ENCODE measurements around the gene KIAA1217.

KIAA1217 gene

DNA sequence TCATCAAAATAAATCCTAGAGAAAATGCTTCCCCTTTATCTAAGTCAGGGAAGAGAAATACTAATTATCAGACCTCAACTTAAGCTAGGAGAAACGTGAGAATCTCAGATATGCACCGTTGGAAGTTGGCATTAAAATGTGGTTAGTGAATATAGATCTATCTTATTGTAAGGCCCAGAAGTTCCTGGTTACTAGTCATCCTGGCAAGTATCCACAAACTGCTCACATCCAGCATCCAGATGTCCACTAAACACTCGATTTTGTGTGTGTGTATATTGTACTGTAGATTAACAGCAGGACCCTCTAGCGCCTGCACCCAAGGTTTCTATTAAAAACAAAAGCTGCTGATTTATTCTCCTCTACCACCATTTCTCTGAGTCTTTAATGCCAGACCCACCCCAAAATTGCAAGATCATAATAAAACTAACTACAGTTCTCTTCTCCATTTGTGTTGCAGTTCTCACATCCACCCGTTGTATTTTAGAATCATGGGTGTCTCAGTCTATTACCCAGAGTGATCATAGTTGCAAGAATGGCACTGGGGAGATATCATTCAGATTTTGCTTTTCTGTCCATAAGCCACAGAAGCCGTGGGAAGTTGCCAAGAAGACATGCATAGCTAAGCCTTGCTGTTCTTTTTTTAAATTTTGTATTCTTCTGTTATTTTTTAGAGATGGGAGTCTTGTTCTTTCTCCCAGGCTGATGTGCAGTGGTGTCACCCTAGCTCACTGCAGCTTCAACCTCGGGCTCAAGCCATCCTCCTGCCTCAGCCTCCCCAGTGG lies 165.4 kb downstream of the KIAA1217 start:
- FAIRE-seq, result no peak

DNA sequence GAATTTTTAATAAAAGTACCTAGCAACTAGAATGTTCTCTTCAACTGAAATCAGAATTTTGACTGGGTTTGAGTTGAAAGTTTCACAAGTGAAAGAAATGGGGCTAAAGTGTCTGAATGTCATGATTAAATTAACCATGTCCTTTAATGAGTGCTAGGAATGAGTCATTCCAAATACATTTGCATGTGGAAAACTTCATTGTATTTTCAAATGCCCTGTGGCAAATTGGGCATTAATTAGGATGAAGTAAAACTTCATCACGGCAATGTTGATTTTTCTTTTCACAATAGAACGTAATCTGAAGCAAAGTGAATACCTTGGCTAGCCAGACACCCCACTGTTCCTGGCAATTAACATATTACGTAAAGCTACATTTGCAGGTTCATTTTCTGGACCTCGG lies 166.6 kb downstream of the KIAA1217 start:
- no peak for FAIRE-seq

DNA sequence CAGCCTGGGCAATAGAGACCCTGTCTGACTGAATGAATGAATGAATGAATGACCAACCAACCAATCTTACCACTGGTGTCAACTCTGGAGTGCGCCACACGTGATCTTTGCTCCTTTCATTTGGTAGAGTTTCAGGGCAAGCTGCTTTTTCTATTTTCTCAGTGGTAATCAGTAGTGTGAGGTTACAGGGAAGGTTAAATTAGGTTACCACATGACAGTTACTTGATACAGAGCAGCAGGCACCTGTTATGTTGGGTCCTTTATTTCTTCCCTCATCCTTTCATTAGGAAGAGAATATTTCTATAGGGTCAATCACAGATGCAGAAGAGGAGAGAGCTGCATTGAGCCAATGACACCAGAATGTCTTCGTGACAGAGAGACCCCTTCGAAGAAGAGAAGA lies 167.8 kb downstream of the KIAA1217 start:
- FAIRE-seq, result no peak

DNA sequence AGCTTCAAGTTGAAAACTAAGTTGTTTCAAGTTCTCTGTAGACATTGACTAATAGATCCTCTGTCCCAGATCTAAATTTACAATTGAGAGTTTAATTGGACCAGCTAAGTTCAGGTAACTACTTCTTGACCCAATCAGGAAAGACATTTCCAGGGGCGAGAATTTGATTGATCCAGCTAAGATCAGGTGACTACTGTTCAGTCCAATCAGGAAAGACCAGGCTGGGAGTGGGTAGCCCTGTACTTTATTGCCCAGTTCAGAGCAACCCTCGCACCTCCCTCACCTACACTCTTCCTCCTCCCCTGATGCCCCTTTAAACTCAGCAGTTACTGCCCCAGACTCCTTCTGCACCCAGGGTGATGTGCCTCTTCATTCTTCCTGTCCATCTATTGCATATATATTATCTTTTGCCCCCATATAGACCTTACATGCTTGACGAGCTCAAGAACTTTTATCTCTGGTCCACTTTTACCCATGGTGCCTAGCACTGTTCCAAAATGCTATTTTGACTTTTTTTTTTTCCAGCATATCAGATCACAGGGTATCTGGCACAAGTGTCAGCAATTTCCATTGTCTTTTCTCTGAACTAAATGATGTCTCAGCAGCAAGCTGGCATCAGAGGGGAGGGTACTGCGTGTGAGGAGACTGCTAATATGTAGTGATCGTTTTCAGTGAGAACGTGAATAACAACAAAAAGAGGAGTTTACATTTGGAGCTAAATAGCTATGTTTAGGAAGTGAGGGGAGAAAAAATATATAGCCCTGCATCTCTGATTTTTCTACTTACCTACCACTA lies 169.4 kb downstream of the KIAA1217 start:
- no peak for FAIRE-seq

DNA sequence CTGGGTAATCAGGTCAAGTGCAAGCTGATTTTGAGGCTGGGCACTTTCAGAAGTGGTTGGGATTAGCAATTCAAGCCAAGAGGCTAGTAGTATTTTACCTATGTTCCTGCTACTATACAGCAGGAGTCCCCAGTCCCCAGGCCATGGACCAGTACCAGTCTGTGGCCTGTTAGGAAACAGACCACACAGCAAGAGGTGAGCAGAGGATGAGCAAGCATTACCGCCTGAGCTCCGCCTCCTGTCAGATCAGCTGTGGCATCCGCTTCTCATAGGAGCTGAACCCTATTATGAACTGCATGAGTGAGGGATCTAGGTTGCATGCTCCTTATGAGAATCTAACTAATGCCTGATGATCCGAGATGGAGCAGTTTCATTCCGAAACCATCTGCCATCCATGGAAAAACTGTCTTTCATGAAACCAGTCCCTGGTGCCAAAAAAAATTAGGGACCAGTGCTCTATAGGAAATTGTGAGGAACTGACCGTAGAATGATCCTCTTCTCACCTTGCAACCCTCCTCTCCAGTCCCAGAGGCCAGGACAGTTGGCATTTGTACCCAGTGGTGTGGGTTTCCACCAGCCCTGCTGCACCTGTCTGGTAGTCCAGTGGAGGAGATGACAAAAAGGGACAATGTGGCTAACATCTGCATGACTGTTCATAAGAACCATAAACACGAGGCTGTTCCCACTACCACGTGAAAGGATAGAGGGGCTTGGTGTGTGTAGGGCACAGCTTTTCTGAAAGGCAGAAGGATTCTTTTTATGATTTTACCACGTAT lies 172.5 kb downstream of the KIAA1217 start:
- no peak for FAIRE-seq

DNA sequence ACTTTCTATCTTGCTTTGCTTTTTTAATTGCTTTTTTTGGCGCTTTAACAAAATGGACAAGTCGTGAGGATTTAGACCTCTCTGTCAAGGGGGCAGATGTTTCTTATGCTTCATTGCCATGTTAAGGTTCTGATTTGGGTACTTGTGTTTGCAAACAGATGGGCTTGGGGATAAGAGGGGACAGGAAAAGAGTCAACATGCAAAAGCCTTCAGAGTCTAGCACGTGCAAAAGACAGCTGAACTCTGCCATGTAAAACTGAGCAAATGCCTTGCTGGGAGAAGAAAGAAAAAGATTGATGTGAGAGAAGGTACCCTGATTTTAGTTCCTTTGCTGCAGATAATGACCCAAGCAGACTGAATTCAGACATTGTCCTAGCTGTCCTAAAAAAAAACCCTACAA lies 173.1 kb downstream of the KIAA1217 start:
- FAIRE-seq, result no peak

DNA sequence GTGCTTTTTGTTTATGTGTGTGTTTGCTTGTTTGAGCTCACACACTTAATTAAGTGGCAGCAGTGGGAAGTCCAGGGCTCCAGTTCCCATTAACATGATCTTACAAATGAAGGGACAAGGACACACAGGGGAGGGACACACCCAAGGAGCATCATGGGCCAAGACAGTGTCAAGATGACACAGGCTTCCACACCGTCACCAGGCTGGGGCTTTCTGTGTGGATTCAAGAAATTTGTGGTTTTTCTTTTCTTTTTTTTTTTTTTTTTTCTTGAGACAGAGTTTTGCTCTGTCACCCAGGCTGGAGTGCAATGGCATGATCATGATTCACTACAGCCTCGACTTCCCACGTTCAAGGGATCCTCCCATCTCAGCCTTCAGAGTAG lies 173.6 kb downstream of the KIAA1217 start:
- no peak for FAIRE-seq

DNA sequence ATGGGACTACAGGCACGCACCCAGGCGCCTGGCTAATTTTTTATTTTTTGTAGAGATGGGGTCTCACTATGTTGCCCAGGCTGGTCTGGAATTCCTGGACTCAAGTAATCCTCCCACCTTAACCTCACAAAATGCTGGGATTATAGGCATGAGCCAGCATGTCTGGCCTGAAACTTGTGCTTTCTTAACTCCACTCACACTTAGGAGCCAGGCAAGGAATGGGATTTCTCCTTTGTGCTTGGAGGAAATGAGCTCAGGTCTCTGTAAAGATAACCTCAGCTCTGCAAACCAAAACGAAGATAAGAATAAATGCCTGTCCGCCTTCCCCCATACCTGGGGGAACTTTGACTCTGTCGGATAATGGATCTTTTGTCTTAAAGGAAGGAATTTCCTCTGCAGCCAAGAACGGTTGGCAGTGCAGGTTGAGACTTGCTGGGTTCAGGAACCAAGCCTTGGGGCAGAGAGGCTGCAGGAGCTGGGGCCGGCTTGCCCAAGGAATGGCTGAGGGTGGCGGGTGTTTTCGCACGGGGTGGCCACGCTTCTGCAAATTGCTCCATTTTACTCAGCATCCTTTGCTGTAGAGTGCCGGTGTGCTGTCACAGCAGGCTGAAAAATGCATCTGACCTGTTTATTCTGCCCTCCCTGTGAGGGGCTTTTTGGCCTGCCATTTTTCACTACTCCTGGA lies 174.2 kb downstream of the KIAA1217 start:
- no peak for FAIRE-seq

DNA sequence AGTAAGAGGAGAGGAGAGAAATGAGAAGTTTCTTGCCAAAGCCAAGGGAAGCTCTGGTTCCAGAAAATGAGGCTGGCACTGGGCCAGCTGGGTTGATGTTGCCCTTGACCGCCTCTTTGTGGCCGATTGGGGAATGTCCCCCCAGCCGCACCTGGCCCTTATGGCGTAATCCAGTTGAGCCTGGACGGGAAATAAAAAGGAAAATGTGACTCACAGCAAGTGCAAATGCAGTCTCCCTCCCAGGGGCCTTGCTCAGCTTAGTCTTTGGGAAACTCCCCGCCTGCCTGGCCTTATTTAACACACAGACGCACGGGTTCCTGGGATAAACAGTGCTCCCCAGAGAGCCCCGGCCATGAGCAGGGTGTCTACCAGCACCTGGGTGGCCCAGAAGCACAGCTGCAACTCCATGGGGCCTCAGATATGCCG lies 174.8 kb downstream of the KIAA1217 start:
- no peak for FAIRE-seq

DNA sequence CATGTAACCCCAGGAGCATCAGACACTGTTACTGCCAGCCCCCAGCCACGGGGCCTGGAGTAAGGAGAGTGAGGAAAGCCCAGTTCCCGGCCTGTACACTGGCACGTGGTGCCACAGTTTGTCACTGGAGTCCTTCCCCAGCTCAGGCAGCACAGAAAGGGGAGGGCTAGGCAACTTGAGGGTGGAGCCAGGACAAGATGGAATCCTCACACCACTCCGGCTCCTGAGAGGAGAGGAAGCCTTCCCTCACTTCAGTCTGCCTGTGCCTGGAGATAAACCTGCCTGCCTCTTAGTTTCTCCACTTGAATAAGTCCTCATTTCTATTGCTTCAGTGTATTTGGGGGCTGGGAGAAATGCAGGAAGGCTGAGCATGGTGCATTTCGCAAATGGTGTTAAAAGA lies 176.0 kb downstream of the KIAA1217 start:
- no peak for FAIRE-seq

DNA sequence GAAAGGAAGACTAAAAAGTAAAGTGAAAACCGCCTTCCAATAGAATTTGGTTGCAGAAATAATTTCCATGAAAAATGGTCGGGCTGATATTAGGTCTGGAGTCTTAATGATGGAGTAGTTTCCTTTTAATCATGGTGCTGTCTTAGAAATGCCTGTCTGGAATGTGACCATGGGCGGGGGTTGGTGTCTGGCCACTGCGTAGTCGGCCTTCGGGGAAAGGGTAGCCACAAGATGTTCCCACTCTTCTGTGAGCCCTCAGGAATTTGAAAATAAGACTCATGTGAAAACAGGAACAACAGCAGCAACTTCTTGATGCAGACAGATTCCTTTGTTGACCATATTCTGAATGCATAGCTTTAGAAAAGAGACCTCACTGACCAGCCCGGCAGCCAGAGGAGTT lies 176.8 kb downstream of the KIAA1217 start:
- no peak for FAIRE-seq

DNA sequence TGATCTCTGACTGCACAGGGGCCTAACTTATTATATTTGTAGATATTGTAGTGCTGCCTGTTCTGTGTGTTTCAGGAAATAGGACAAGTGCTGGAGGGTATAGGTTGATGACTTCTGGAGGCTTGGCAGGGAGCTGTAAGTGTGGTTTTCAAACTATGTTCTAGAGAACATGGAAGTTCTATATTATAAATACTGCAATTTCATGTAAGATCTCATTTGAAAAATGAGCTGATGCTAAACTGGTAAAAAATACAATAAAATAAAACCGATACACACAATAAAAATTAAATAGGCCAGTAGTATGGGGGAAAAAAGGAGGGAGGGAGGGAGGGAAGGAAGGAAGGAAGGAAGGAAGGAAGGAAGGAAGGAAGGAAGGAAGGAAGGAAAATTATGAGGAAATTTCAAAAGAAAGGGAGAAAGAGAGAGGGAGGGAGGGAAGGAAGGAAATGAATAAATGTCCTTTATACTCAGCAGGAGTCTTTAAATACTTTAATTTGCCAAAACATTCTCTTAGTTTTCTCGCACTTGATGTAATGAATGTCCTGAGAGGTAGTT lies 181.3 kb downstream of the KIAA1217 start:
- no peak for FAIRE-seq

DNA sequence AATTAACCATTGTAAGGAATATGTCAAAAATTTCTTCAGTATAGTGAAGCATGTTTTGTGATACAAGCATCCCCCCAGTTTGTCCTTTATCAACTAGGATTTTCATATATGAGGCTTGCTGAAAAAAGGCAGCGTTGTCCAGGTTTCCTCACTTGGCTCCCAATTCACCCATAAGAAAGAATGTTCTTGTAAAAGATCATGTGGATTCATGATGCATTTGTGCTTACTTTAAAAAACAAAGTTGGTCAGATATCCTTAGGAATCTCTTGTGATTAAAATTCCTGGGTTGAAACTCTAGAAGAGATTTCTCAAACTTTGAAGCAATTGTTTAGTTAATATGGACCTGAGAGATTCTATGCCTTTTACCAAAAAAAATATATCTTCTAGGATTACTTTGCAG lies 181.8 kb downstream of the KIAA1217 start:
- no peak for FAIRE-seq

DNA sequence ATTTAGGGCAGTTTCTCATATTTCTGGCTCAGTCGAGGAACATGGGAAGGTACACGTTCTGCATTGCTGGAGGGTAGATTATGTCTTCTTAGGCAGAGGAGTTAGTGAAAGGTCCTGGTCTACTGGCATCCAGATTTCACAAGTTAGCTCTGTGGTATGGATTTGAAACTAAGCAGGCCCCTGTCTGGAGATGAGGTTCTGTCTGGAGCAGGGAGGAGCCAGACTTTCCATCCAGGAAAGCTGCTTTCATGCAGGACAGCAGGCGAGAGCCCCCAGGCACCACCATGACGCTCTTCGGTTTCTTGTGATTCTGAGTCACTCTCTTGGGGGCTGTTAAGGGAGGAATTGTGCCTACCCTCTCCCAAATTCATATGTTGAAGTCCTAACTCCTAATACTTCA lies 184.3 kb downstream of the KIAA1217 start:
- no peak for FAIRE-seq

DNA sequence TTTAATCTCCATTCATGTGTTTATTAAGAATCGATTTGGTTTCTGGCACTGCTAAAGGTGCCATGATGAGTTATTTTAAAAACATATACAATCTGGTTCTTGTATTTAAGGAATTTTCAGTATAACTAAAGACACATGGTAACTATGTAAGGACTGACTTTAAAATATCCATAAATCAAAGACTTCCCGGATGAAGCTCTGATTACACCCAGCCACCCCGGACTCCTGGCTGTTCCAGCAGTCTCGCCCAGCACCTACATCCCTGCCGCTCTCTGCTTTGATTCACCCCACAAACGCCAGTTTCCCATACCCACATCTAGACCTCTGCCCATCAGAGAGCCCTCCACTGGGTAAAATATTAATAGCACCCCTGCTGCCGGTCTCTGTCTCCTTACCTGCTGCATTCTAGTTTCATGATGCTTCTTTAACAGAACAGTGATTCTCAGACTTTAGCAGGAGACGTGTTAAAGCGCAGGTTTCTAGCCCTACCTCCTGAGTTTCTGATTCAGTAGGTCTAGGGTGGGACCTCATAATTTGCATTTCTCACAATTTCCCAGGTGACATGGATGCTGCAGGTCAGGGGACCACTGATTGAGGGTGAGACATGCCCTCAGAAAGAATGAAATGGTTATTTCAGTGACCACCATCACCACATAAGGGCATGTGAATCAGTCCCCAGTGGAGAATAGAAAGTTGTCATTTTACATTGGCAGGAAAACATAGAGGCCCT lies 185.7 kb downstream of the KIAA1217 start:
- no peak for FAIRE-seq

DNA sequence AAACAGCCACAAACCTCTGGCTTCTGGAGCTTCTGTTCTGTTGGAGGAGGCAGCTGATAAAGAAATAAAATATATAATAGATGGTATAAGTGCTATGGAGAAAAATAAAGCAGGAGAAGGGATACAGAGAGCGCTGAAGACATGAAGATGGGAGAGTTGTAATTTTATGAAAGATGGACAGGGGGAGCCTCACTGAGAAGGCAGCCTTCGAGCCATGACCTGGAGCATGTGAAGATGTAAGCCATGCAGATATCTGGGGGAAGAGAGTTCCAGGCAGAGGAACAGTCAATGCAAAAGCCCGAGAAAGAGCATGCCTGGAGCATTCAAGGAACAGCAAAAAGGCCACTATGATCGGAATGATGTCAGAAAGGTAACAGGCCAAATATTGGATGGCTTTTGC lies 187.5 kb downstream of the KIAA1217 start:
- no peak for FAIRE-seq

DNA sequence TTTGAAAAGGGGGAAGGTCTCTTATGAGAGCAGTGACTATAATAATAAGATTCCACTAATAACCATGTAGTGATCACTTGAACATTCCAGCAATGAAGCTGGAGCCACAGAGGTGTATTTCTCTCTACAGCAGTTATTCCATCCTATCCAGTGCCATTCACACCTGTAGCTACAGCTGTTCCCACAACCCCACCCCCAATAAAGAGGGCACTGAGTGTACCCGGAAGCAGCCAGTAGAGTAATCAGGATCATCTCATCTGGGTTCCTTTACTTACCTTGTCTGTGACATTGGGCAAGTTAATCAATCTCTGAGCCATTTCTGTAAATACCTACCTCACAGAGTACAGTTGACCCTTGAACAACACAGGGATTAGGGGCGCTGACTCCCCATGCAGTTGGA lies 188.7 kb downstream of the KIAA1217 start:
- FAIRE-seq, result no peak

DNA sequence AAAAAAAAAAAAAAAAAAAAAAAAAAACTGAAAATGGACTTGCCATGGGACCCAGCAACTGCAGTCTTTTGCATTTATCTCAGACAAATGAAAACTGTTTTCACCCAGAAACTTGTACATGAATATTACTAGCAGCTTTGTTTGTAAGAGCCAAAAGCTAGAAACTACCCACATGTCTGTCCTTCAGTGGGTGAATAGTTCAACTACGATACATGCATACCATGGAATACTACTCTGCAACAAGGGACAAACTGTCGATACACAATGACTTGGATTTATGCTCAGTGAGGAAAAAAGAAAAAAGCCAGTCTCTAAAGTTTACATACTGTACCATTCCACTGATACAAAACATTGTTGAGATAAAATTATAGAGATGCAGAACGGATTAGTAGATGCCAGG lies 195.6 kb downstream of the KIAA1217 start:
- FAIRE-seq, result no peak

DNA sequence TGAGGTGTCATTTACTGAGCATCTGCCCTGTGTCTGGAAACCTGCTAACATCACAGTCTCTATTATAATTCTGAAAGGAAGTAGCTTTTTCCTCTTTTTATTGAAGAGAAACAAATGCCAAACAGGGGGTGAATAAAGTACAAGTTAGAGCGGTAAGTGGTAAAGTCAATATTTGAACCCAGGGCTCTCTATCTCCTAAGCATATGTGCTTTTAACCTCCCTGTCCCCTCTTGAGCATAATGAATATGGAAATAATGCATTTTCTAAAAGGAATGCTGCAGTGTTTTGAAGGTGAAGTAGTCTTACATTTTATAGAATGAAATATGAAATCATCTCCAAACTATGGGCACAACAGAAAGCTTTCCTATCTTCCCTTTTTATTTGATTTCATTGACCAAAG lies 196.7 kb downstream of the KIAA1217 start:
- no peak for FAIRE-seq

DNA sequence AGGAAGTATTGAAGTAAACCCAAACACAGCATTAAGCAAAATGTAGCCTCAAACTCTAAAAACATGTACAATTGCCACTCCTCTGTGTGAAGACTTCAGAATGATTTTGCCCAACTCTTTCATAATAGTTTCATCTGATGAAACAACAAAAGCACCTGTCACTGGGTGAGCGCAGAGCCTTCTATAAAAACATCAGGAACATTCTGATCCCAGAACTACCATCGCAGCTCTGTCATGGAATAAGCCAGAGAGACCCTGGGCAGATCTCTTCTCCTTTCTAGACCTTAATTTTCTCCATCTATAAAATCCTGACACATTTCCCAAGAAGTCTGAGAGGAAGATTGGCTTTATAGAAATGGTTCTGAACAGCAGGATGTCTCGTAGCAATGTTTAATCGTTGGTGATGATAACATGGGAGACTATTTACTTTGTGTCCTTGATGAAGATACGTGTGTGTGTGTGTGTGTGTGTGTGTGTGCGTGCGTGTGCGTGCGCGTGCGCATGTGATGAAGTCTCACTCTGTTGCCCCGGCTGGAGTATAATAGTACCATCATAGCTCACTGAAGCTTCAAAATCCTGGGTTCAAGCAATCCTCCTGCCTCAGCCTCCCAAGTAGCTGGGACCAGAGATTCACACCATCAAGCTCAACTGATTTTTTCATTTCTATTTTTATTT lies 198.0 kb downstream of the KIAA1217 start:
- FAIRE-seq, result no peak

DNA sequence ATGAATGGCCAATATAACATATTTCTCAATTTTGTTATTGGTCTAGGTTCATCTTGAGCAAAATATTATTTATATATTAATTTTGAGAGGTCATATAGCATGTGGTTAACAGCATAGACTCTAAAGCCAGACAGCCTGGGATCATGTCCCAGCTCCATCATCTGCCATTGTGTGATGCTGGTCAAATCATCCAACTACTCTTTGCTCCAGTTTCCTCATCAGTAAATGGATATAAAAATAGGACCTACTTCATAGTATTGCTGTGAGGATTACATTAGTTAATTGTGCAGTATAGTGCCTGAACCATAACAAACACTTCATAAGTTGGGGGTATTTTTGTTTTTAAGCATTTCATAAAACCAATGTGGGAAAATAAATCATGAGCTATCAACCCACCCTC lies 199.0 kb downstream of the KIAA1217 start:
- FAIRE-seq, result no peak
